ENCODE measurements around the gene ARHGAP36.
A peak's percentile ranks its signal among the peaks of the same experiment; 100 is the strongest.

- TF ChIP-seq CTCF (IDR thresholded peaks at IDR 0.05): no peak
- TF ChIP-seq EZH2 (IDR thresholded peaks at IDR 0.05): peak; percentile 67
Measured at GRCh38 chrX:131081772-131082740, 23.9 kb downstream of the ARHGAP36 start.
